ENCODE data around the gene COPS3.

DNA sequence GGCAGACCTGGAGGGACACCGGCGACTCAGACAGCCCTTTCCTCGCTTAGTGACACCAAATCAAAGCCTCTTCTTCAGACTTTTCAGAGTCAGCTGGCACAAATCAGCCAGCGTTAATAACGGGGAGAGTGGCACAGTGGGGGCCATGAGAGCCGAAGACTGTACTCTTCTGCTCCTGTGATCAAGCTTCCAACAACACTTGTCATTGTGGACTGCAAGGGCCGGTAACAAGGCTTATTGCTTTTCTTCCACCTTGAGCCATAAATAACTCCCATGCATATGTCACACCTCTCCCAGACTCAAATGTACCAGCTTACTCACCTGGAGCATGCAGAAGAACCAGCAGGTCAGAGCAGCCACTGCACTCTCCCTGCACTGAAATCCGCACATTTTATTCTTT is 56.9 kb downstream of the COPS3 start:
- TF ChIP-seq POLR2A (IDR thresholded peaks at IDR 0.05; ENCODE audit: low read depth, low read length) (no peak), TAF1 (IDR thresholded peaks at IDR 0.05; ENCODE audit: borderline replicate concordance, low read depth, low read length) (no peak), POLR2AphosphoS5 (IDR thresholded peaks at IDR 0.05; ENCODE audit: low read depth, low read length) (no peak)
